SK-N-SH (cell line): ENCODE results near the gene UROD.

Source experiments
- TAF1 ChIP-seq: IDR thresholded peaks from 2 replicates; pipeline ENCODE4 v1.6.1; 2012; ENCODE audit warnings: low read depth, mild to moderate bottlenecking, low read length, moderate library complexity, borderline replicate concordance
- YY1 ChIP-seq: IDR thresholded peaks from 2 replicates; pipeline ENCODE4 v1.4.0; 2012; ENCODE audit warnings: low read depth, mild to moderate bottlenecking
- TF ChIP-seq, protein P1 (sequence below): IDR thresholded peaks from 2 replicates; pipeline ENCODE4 v1.4.0; 2012; ENCODE audit warnings: low read depth
- TF ChIP-seq, protein P2 (sequence below): fragments of 200-600 bp; sonication (generic); IDR thresholded peaks from 2 replicates; pipeline ENCODE4 v1.6.1; 2017; ENCODE audit warnings: antibody characterized with exemption, mild to moderate bottlenecking, moderate library complexity

DNA sequence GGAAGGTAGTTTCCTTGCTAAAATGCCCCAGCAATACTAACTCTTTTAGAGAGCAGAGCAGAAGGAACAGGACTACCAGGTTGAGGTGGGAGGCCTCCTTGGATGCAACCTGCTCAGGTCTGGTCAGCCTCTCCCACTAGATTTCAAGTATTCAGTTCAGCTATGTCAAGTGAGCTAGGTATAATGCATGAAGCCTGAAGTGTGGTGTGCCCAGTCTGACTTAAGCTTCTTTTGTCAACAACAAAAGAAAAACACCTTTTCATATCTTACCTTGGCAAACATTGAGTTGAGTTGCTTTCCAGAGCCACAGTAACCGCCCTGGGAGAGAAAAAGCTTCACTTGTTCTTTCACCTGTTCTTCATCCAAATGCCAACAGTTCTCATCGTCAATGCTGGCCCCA is 47.8 kb downstream of the UROD start:
- TF ChIP-seq, protein P1, sequence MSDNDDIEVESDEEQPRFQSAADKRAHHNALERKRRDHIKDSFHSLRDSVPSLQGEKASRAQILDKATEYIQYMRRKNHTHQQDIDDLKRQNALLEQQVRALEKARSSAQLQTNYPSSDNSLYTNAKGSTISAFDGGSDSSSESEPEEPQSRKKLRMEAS, result no peak
- TF ChIP-seq, protein P2, sequence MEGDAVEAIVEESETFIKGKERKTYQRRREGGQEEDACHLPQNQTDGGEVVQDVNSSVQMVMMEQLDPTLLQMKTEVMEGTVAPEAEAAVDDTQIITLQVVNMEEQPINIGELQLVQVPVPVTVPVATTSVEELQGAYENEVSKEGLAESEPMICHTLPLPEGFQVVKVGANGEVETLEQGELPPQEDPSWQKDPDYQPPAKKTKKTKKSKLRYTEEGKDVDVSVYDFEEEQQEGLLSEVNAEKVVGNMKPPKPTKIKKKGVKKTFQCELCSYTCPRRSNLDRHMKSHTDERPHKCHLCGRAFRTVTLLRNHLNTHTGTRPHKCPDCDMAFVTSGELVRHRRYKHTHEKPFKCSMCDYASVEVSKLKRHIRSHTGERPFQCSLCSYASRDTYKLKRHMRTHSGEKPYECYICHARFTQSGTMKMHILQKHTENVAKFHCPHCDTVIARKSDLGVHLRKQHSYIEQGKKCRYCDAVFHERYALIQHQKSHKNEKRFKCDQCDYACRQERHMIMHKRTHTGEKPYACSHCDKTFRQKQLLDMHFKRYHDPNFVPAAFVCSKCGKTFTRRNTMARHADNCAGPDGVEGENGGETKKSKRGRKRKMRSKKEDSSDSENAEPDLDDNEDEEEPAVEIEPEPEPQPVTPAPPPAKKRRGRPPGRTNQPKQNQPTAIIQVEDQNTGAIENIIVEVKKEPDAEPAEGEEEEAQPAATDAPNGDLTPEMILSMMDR, result no peak
- TF ChIP-seq YY1, result no peak
- no peak for TF ChIP-seq TAF1
